Sigmoid colon (tissue), 4 donors: Measurements from ENCODE around the gene KCTD1.

ENCODE experiments used
- EP300 ChIP-seq, 4 donors: sonication (generic); formaldehyde crosslinking; IDR thresholded peaks; one replicate each; pipeline ENCODE4 v1.6.1; 2017; ENCODE audit warnings: antibody characterized with exemption in 4 of 4
- POLR2A ChIP-seq, 2 donors: fragments of 450-650 bp; IDR thresholded peaks; one replicate each; pipeline ENCODE4 v1.6.1; 2016; ENCODE audit warnings: antibody characterized with exemption in 2 of 2, mild to moderate bottlenecking in 2 of 2, moderate library complexity in 2 of 2
- POLR2AphosphoS5 ChIP-seq, 4 donors: sonication (generic); formaldehyde crosslinking; IDR thresholded peaks; one replicate each; pipeline ENCODE4 v1.6.1; 2017; ENCODE audit warnings: antibody characterized with exemption in 4 of 4
- TF ChIP-seq, protein P1 (sequence below), 4 experiments: fragments of 450-650 bp in 3 of 4; fragments of 200-600 bp in 1 of 4; IDR thresholded peaks; one replicate each; pipeline ENCODE4 v1.5.1; 2016 to 2019; ENCODE audit warnings: antibody characterized with exemption in 4 of 4, mild to moderate bottlenecking in 3 of 4, moderate library complexity in 2 of 4

GRCh38 chr18:26510337-26510736, 38.0 kb downstream of the KCTD1 start:
- no peak for TF ChIP-seq EP300 (IDR thresholded peaks at IDR 0.05)
- TF ChIP-seq, protein P1, sequence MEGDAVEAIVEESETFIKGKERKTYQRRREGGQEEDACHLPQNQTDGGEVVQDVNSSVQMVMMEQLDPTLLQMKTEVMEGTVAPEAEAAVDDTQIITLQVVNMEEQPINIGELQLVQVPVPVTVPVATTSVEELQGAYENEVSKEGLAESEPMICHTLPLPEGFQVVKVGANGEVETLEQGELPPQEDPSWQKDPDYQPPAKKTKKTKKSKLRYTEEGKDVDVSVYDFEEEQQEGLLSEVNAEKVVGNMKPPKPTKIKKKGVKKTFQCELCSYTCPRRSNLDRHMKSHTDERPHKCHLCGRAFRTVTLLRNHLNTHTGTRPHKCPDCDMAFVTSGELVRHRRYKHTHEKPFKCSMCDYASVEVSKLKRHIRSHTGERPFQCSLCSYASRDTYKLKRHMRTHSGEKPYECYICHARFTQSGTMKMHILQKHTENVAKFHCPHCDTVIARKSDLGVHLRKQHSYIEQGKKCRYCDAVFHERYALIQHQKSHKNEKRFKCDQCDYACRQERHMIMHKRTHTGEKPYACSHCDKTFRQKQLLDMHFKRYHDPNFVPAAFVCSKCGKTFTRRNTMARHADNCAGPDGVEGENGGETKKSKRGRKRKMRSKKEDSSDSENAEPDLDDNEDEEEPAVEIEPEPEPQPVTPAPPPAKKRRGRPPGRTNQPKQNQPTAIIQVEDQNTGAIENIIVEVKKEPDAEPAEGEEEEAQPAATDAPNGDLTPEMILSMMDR (IDR thresholded peaks at IDR 0.05): no peak
- peak in 1 of 4 donors; percentile 15 for TF ChIP-seq POLR2AphosphoS5 (IDR thresholded peaks at IDR 0.05)
- no peak for TF ChIP-seq POLR2A (IDR thresholded peaks at IDR 0.05)
